GM12891 (cell line): Measurements from ENCODE around the gene BCL7C.

Experiments used
- PAX5 ChIP-seq: IDR thresholded peaks from 2 replicates; pipeline ENCODE4 v1.6.1; 2011; ENCODE audit warnings: low read length, moderate library complexity, mild to moderate bottlenecking; ENCODE audit not compliant: insufficient read depth, severe bottlenecking
- POLR2A ChIP-seq: IDR thresholded peaks from 2 replicates; pipeline ENCODE4 v1.6.1; 2011; ENCODE audit warnings: low read depth, low read length, control low read depth
- POLR2AphosphoS5 ChIP-seq: IDR thresholded peaks from 2 replicates; pipeline ENCODE4 v1.6.1; 2011; ENCODE audit warnings: low read depth, low read length, control low read depth
- SPI1 ChIP-seq: IDR thresholded peaks from 2 replicates; pipeline ENCODE4 v1.6.1; 2011; ENCODE audit warnings: low read depth, low read length, control low read depth
- TAF1 ChIP-seq: IDR thresholded peaks from 2 replicates; pipeline ENCODE4 v1.6.1; 2011; ENCODE audit warnings: low read depth, low read length, control low read depth

DNA sequence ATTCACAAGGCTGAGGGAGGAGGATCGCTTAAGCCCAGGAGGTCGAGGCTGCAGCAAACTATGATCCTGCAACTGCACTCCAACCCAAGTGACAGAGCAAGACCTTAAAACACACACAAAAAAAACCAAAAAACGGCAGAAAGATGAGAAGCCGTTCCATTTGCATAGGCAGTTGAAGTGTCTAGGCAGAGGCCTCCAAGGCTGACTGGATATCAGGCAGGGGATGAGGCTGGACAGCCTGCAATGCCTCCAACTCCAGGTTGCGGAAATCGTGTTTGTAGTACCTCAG is 27.5 kb upstream of the BCL7C start:
- TF ChIP-seq TAF1: no peak
- TF ChIP-seq POLR2AphosphoS5: no peak
- no peak for TF ChIP-seq POLR2A
- no peak for TF ChIP-seq SPI1
- TF ChIP-seq PAX5: no peak
